HG02798 (cell line): ENCODE data around the gene NBAS.

Source experiments
- ATAC-seq: cut with Tn5 transposase; IDR thresholded peaks from one replicate; pipeline ENCODE4 v1.9.1; 2021; ENCODE audit warnings: mild to moderate bottlenecking; ENCODE audit not compliant: unreplicated experiment, poor library complexity

NBAS gene

GRCh38 chr2:15119722-15120175 lies 441.4 kb downstream of the NBAS start:
- ATAC-seq, result no peak

- no peak for ATAC-seq
These were observed 443.6 kb downstream of the NBAS start for GRCh38 chr2:15117409-15118050.
